Measurements from ENCODE around the gene EGFR. TPM values are rescaled to one million over a fixed set of nuclear protein-coding genes. Genes with fewer than 3 reads are reported as not detected.

Gene EGFR
- total RNA-seq, 2 donors from 2014 or later, result 54.8 to 56.7 TPM

DNA sequence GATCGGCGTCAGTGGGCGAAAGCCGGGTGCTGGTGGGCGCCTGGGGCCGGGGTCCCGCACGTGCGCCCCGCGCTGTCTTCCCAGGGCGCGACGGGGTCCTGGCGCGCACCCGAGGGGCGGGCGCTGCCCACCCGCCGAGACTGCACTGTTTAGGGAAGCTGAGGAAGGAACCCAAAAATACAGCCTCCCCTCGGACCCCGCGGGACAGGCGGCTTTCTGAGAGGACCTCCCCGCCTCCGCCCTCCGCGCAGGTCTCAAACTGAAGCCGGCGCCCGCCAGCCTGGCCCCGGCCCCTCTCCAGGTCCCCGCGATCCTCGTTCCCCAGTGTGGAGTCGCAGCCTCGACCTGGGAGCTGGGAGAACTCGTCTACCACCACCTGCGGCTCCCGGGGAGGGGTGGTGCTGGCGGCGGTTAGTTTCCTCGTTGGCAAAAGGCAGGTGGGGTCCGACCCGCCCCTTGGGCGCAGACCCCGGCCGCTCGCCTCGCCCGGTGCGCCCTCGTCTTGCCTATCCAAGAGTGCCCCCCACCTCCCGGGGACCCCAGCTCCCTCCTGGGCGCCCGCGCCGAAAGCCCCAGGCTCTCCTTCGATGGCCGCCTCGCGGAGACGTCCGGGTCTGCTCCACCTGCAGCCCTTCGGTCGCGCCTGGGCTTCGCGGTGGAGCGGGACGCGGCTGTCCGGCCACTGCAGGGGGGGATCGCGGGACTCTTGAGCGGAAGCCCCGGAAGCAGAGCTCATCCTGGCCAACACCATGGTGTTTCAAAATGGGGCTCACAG lies 1.1 kb downstream of the EGFR start:
- Histone ChIP-seq H3K27ac (peak overlapping the region; percentile 93 to 95), H3K4me1 (ENCODE audit: control insufficient read depth in 1 of 2, low read depth in 2 of 2) (peaks cover 17 to 70% of the 10 kb centered on the region in 2 donors), H3K9me3 (no peaks in the 10 kb centered on the region), H3K27me3 (replicated peaks; ENCODE audit: insufficient read depth) (no peaks in the 10 kb centered on the region), H3K36me3 (no peaks in the 10 kb centered on the region), H3K4me3 (peak overlapping the region; percentile 86)
- peak; percentile 10 for TF ChIP-seq CTCF (IDR thresholded peaks at IDR 0.05)
- DNase-seq (ENCODE audit: low spot score), result no peak
- no peak for ATAC-seq (ENCODE audit: insufficient number of reproducible peaks, low FRiP score, low read depth)

DNA sequence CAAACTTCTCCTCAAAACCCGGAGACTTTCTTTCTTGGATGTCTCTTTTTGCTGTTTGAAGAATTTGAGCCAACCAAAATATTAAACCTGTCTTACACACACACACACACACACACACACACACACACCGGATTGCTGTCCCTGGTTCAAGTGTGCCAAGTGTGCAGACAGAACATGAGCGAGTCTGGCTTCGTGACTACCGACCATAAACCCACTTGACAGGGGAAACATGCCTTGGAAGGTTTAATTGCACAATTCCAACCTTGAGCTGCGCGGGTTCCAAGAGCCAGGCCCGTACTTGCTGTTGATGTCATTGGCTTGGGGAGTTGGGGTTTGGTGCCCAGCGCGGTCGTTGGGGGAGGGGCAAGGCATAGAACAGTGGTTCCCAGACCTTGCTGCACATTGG lies 1.7 kb downstream of the EGFR start:
- no peak for ATAC-seq (ENCODE audit: insufficient number of reproducible peaks, low FRiP score, low read depth)
- no peak for TF ChIP-seq CTCF (IDR thresholded peaks at IDR 0.05)
- no peak for DNase-seq (ENCODE audit: low spot score)
- H3K27me3 ChIP-seq (replicated peaks; ENCODE audit: insufficient read depth), result no peaks in the 10 kb centered on the region
- H3K4me1 ChIP-seq (ENCODE audit: control insufficient read depth in 1 of 2, low read depth in 2 of 2), result peaks cover 19 to 72% of the 10 kb centered on the region in 2 donors
- H3K36me3 ChIP-seq, result no peaks in the 10 kb centered on the region
- H3K27ac ChIP-seq, result peak overlapping the region; percentile 93 to 95
- H3K9me3 ChIP-seq, result no peaks in the 10 kb centered on the region
- peak overlapping the region; percentile 86 for H3K4me3 ChIP-seq

DNA sequence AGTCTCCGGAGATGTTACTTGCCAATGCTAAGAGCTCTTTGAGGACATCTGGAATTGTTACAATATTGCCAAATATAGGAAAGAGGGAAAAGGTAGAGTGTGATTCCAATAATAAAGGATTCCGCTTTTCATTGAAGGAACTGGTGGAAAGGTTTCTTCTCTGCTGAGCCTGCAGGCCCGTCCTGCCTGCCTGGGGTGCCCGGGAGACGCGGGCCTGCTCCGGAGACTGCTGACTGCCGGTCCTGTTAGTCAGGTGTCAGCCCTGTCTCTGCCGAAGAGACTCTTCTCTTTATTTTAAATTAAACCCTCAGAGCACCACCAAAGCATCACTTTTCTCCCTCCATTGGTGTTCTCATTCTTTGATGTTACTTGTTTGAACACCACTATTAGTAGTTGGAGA lies 2.2 kb downstream of the EGFR start:
- Histone ChIP-seq H3K4me1 (ENCODE audit: control insufficient read depth in 1 of 2, low read depth in 2 of 2) (peaks cover 19 to 72% of the 10 kb centered on the region in 2 donors), H3K4me3 (peak overlapping the region; percentile 86), H3K27me3 (replicated peaks; ENCODE audit: insufficient read depth) (no peaks in the 10 kb centered on the region), H3K27ac (peak overlapping the region; percentile 93 to 95), H3K36me3 (no peaks in the 10 kb centered on the region), H3K9me3 (no peaks in the 10 kb centered on the region)
- no peak for TF ChIP-seq CTCF (IDR thresholded peaks at IDR 0.05)
- ATAC-seq (ENCODE audit: insufficient number of reproducible peaks, low FRiP score, low read depth) (no peak), DNase-seq (ENCODE audit: low spot score) (no peak)

DNA sequence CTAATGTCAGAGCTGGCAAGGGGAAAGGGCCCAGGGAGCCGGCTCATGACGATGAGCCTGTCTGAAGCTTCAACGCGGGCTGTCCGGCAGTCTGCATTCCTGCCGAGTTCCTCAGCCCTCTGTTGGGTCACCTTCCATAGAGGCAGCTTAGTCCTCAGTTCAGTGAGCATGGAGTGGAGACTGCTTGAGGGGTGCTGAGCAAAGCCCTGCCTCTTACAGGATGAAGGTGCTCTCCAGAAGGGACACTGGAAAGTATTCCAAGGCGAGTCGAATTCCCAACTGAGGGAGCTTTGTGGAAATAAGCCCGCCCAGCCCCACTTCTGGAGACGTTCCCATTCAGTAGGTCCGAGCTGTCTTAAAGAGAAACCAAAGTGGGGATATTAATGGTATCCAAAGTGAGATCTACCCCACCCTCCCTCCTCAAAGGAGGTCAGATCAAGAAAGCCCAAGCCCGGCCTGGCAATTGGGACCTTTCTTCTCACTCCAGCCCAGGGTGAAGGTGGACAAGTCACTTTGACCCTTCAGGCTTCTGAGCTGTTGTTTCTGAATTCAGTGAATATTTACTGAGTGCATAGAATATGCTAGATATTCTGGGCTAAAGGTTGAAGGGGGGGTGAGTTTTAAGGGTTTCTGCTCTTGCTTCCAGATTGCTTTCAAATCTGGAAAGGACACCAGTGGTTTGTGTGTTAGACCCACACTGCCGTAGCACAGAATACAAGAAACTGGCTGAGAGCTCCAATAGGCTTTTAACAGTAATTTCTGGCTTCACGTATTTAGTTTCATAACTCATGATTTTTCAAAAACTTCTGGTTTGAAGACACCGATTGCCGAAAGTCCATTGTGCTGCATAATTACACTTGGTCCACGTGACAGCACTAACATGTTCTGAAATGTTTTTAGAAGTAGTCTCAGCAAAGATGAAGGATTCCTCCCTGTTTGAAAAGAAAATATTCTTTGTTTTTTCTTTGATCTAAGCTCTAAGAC lies 3.5 kb downstream of the EGFR start:
- no peaks in the 10 kb centered on the region for H3K9me3 ChIP-seq
- peak overlapping the region; percentile 86 for H3K4me3 ChIP-seq
- H3K27ac ChIP-seq, result peak overlapping the region; percentile 93 to 95
- no peak for TF ChIP-seq CTCF (IDR thresholded peaks at IDR 0.05)
- H3K36me3 ChIP-seq, result no peaks in the 10 kb centered on the region
- DNase-seq (ENCODE audit: low spot score) (no peak), ATAC-seq (ENCODE audit: insufficient number of reproducible peaks, low FRiP score, low read depth) (no peak)
- H3K4me1 ChIP-seq (ENCODE audit: control insufficient read depth in 1 of 2, low read depth in 2 of 2), result peaks cover 22 to 73% of the 10 kb centered on the region in 2 donors
- no peaks in the 10 kb centered on the region for H3K27me3 ChIP-seq (replicated peaks; ENCODE audit: insufficient read depth)

Measured in thoracic aorta (tissue), 2 donors.